VCaP (cell line): Measurements from ENCODE around the gene ADGRD1.

Experiments
- H3K27ac ChIP-seq: fragments of 450-650 bp; 2 replicates; pipeline ENCODE4 v1.5.1; 2017
- CTCF ChIP-seq: fragments of 450-650 bp; conservative IDR thresholded peaks from 2 replicates; pipeline ENCODE4 v1.5.1; 2017; ENCODE audit warnings: mild to moderate bottlenecking, moderate library complexity

ADGRD1 gene

GRCh38 chr12:130981074-130981742 is 27.5 kb downstream of the ADGRD1 start:
- no peak for TF ChIP-seq CTCF
- peak overlapping the region; percentile 84 for H3K27ac ChIP-seq

GRCh38 chr12:130981911-130982310 is 28.2 kb downstream of the ADGRD1 start:
- TF ChIP-seq CTCF = no peak
- H3K27ac ChIP-seq = peak overlapping the region; percentile 84

- H3K27ac ChIP-seq = peak overlapping the region; percentile 84; the same call in 1 of the 2 replicates
- no peak for TF ChIP-seq CTCF
These were observed 29.0 kb downstream of the ADGRD1 start for GRCh38 chr12:130982565-130983225.

GRCh38 chr12:130983328-130984017 is 29.8 kb downstream of the ADGRD1 start:
- no peak overlapping the region for H3K27ac ChIP-seq
- TF ChIP-seq CTCF = no peak

- TF ChIP-seq CTCF = no peak
- H3K27ac ChIP-seq = no peak overlapping the region
These were observed 30.7 kb downstream of the ADGRD1 start for GRCh38 chr12:130984183-130985058.

GRCh38 chr12:130987151-130987931 is 33.6 kb downstream of the ADGRD1 start:
- TF ChIP-seq CTCF = no peak

More at GRCh38 chr12:130987151-130987931, 33.6 kb downstream of the ADGRD1 start:
- no peak overlapping the region for H3K27ac ChIP-seq
